ENCODE measurements around the gene MAG. TPM values are rescaled to one million over a fixed set of nuclear protein-coding genes. Genes with fewer than 3 reads are reported as not detected.

Gene MAG
- total and polyA plus RNA-seq, 10 of the 15 experiments (the other 5 are each of a cell fraction or from before 2014, with no cell fraction given), result 0.03 to 0.82 (median 0.17) TPM; not detected in 2

GRCh38 chr19:35350591-35350990, 58.6 kb downstream of the MAG start (continued):
- TF ChIP-seq MLLT1 (IDR thresholded peaks at IDR 0.05) (no peak), ZNF24 (IDR thresholded peaks at IDR 0.05) (no peak), BCL11A (IDR thresholded peaks at IDR 0.05; ENCODE audit: low read depth, low read length) (no peak)
- TF ChIP-seq, protein P1, sequence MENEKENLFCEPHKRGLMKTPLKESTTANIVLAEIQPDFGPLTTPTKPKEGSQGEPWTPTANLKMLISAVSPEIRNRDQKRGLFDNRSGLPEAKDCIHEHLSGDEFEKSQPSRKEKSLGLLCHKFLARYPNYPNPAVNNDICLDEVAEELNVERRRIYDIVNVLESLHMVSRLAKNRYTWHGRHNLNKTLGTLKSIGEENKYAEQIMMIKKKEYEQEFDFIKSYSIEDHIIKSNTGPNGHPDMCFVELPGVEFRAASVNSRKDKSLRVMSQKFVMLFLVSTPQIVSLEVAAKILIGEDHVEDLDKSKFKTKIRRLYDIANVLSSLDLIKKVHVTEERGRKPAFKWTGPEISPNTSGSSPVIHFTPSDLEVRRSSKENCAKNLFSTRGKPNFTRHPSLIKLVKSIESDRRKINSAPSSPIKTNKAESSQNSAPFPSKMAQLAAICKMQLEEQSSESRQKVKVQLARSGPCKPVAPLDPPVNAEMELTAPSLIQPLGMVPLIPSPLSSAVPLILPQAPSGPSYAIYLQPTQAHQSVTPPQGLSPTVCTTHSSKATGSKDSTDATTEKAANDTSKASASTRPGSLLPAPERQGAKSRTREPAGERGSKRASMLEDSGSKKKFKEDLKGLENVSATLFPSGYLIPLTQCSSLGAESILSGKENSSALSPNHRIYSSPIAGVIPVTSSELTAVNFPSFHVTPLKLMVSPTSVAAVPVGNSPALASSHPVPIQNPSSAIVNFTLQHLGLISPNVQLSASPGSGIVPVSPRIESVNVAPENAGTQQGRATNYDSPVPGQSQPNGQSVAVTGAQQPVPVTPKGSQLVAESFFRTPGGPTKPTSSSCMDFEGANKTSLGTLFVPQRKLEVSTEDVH (IDR thresholded peaks at IDR 0.05; ENCODE audit: low read depth, partially characterized antibody), result no peak

DNA sequence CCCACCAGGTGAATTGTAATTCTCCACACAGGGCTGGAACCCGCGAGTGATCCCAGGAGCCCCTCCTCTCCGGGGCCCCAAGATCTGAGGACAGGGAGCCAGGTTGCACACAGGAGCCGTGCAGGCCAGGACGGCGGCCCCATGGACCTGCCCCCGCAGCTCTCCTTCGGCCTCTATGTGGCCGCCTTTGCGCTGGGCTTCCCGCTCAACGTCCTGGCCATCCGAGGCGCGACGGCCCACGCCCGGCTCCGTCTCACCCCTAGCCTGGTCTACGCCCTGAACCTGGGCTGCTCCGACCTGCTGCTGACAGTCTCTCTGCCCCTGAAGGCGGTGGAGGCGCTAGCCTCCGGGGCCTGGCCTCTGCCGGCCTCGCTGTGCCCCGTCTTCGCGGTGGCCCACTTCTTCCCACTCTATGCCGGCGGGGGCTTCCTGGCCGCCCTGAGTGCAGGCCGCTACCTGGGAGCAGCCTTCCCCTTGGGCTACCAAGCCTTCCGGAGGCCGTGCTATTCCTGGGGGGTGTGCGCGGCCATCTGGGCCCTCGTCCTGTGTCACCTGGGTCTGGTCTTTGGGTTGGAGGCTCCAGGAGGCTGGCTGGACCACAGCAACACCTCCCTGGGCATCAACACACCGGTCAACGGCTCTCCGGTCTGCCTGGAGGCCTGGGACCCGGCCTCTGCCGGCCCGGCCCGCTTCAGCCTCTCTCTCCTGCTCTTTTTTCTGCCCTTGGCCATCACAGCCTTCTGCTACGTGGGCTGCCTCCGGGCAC, 59.6 kb downstream of the MAG start:
- H3K4me1 ChIP-seq (ENCODE audit: control insufficient read depth, insufficient read depth, low read length), result peaks cover 54% of the 10 kb centered on the region
- H2AFZ ChIP-seq (ENCODE audit: control insufficient read depth, low read depth, low read length), result no peak overlapping the region
- 93% methylated on average over 47 of the region's 47 CpGs for WGBS (ENCODE audit: insufficient coverage, insufficient replicate concordance, low lambda C conversion rate, missing lambda C conversion rate)
- FAIRE-seq (no peak), ATAC-seq (no peak), DNase-seq (ENCODE audit: low read depth, low spot score) (no peak)
- no peaks in the 10 kb centered on the region for H3K27me3 ChIP-seq (replicated peaks in 1 of 2; ENCODE audit: control insufficient read depth in 2 of 2, insufficient read depth in 2 of 2, low read length in 1 of 2)
- ChIA-PET SMC1A (ENCODE audit: uncharacterized antibody, unreplicated experiment) (interaction anchor here (0.8 to 7.7 kb wide), 13 partner anchors 18 to 210 kb away, joined by 3 to 152 read pairs (median 14); partner anchors contain the start of gene CD22), RAD21 (ENCODE audit: unreplicated experiment) (interaction anchor here (0.8 to 6.8 kb wide), 9 partner anchors 11 to 144 kb away, joined by 3 to 109 read pairs (median 22); no protein-coding TSS in a partner anchor), CTCF (interaction anchor here (0.6 to 6.7 kb wide), 13 partner anchors 12 to 648 kb away, joined by 3 to 168 read pairs (median 4); no protein-coding TSS in a partner anchor), POLR2A (interaction anchor here (3.7 to 5.5 kb wide), 2 partner anchors 67 to 117 kb away, joined by 30 to 35 read pairs; no protein-coding TSS in a partner anchor)
- TF ChIP-seq POLR2A (IDR thresholded peaks at IDR 0.05; ENCODE audit: low read depth, low read length) (peak; percentile 46), NBN (IDR thresholded peaks at IDR 0.05) (no peak)
- H3K9ac ChIP-seq (ENCODE audit: control insufficient read depth, insufficient read depth, low read length), result no peak overlapping the region
- H4K20me1 ChIP-seq (ENCODE audit: control insufficient read depth, insufficient read depth), result no peaks in the 10 kb centered on the region
- in situ Hi-C loops (cut with MboI), result no loop called here
- H3K27ac ChIP-seq (ENCODE audit: control insufficient read depth, insufficient read depth), result no peak overlapping the region
- H3K4me3 ChIP-seq, result no peak overlapping the region
- no peak overlapping the region for H3K4me2 ChIP-seq (ENCODE audit: control insufficient read depth, insufficient read depth)
- intact Hi-C loops (cut with micrococcal nuclease; ENCODE audit: unreplicated experiment), result loop anchor here (1.0 to 2.0 kb wide), 5 partner anchors 50 to 144 kb away; no protein-coding TSS in a partner anchor
- no TSS peak for BruUV-seq (replicated peaks)
- no peaks in the 10 kb centered on the region for H3K36me3 ChIP-seq (ENCODE audit: control insufficient read depth in 2 of 2, insufficient read depth in 2 of 2, low read length in 1 of 2)
- H3K9me3 ChIP-seq (replicated peaks; ENCODE audit: control insufficient read depth, insufficient read depth, low read length), result no peaks in the 10 kb centered on the region
- no peaks in the 10 kb centered on the region for H3K79me2 ChIP-seq (ENCODE audit: control insufficient read depth, insufficient read depth, low read length)

Data from GM12878 (cell line).